NCI-H748 (cell line): ENCODE results near the gene COMMD1.
"Not testable (repeated sequence)": the region's sequence is repeated elsewhere in the genome, so short reads cannot be mapped to it uniquely, and the experiment has no call there.

Source experiments
- DNase-seq: peaks from one replicate; lab custom pipeline; 2025; ENCODE audit not compliant: unreplicated experiment; lab: John Stamatoyannopoulos, UW

COMMD1 gene

GRCh38 chr2:62136956-62137830, 231.7 kb downstream of the COMMD1 start:
- no peak for DNase-seq

- DNase-seq, result no peak
Observed at GRCh38 chr2:62140426-62141141, 235.1 kb downstream of the COMMD1 start.

- DNase-seq, result no peak
Observed at GRCh38 chr2:62141142-62141740, 235.8 kb downstream of the COMMD1 start.

GRCh38 chr2:62142054-62142453, 236.6 kb downstream of the COMMD1 start:
- no peak for DNase-seq

- DNase-seq, result no peak
Observed at GRCh38 chr2:62143696-62144095, 238.2 kb downstream of the COMMD1 start.

GRCh38 chr2:62144689-62145477, 239.4 kb downstream of the COMMD1 start:
- no peak for DNase-seq

- DNase-seq, result no peak
Observed at GRCh38 chr2:62145478-62146100, 240.1 kb downstream of the COMMD1 start.

GRCh38 chr2:62146790-62147189, 241.3 kb downstream of the COMMD1 start:
- not testable (repeated sequence) for DNase-seq

GRCh38 chr2:62147610-62148301, 242.3 kb downstream of the COMMD1 start:
- DNase-seq, result no peak

GRCh38 chr2:62149708-62150107, 244.2 kb downstream of the COMMD1 start:
- no peak for DNase-seq

GRCh38 chr2:62150597-62151305, 245.3 kb downstream of the COMMD1 start:
- DNase-seq, result no peak

GRCh38 chr2:62151306-62151638, 245.8 kb downstream of the COMMD1 start:
- no peak for DNase-seq

GRCh38 chr2:62152000-62152399, 246.5 kb downstream of the COMMD1 start:
- DNase-seq, result no peak

- DNase-seq, result no peak
Observed at GRCh38 chr2:62156861-62157496, 251.5 kb downstream of the COMMD1 start.

GRCh38 chr2:62158444-62159121, 253.1 kb downstream of the COMMD1 start:
- no peak for DNase-seq

GRCh38 chr2:62160691-62161090, 255.2 kb downstream of the COMMD1 start:
- DNase-seq, result not testable (repeated sequence)

- DNase-seq, result no peak
Observed at GRCh38 chr2:62163106-62163831, 257.8 kb downstream of the COMMD1 start.

- DNase-seq, result no peak
Observed at GRCh38 chr2:62163834-62164233, 258.4 kb downstream of the COMMD1 start.
